HTR-8/SVneo (cell line): ENCODE data around the gene CTBP2.

Experiments used
- DNase-seq: peaks from one replicate; pipeline ENCODE4 v3.0.0; 2011; ENCODE audit warnings: low spot score, mixed read lengths; ENCODE audit not compliant: insufficient read length
- FAIRE-seq: peaks from 2 replicates; lab custom pipeline; 2011; peaks lifted over from hg19 to GRCh38; lab: Jason Lieb, UNC

The CTBP2 gene

GRCh38 chr10:125004571-125005311 is 155.6 kb downstream of the CTBP2 start:
- no peak for FAIRE-seq
- no peak for DNase-seq

- FAIRE-seq, result no peak
- DNase-seq, result no peak
Measured at GRCh38 chr10:125003901-125004467, 156.4 kb downstream of the CTBP2 start.

- no peak for FAIRE-seq
- DNase-seq, result no peak
Measured at GRCh38 chr10:125003146-125003900, 157.0 kb downstream of the CTBP2 start.

GRCh38 chr10:125002423-125003145 is 157.8 kb downstream of the CTBP2 start:
- FAIRE-seq, result no peak
- DNase-seq, result no peak

GRCh38 chr10:125002047-125002422 is 158.3 kb downstream of the CTBP2 start:
- no peak for DNase-seq
- no peak for FAIRE-seq

- FAIRE-seq (no peak), DNase-seq (no peak)
Measured at GRCh38 chr10:125001313-125002046, 158.9 kb downstream of the CTBP2 start.

GRCh38 chr10:125000366-125001312 is 159.7 kb downstream of the CTBP2 start:
- FAIRE-seq (no peak), DNase-seq (no peak)

- no peak for FAIRE-seq
- no peak for DNase-seq
Measured at GRCh38 chr10:124999433-125000365, 160.7 kb downstream of the CTBP2 start.

GRCh38 chr10:124998624-124999291 is 161.6 kb downstream of the CTBP2 start:
- FAIRE-seq (no peak), DNase-seq (no peak)

GRCh38 chr10:124997771-124998623 is 162.4 kb downstream of the CTBP2 start:
- no peak for FAIRE-seq
- DNase-seq, result no peak

- FAIRE-seq (no peak), DNase-seq (no peak)
Measured at GRCh38 chr10:124997306-124997705, 163.1 kb downstream of the CTBP2 start.

- DNase-seq, result no peak
- no peak for FAIRE-seq
Measured at GRCh38 chr10:124996854-124997215, 163.5 kb downstream of the CTBP2 start.

GRCh38 chr10:124996127-124996853 is 164.1 kb downstream of the CTBP2 start:
- FAIRE-seq (no peak), DNase-seq (no peak)

- DNase-seq (no peak), FAIRE-seq (no peak)
Measured at GRCh38 chr10:124995605-124996004, 164.8 kb downstream of the CTBP2 start.

GRCh38 chr10:124994573-124995473 is 165.5 kb downstream of the CTBP2 start:
- DNase-seq, result no peak
- no peak for FAIRE-seq
